HG02763 (cell line): ENCODE measurements around the gene PLCXD1.

Experiments used
- ATAC-seq: cut with Tn5 transposase; IDR thresholded peaks from one replicate; pipeline ENCODE4 v1.9.1; 2021; ENCODE audit warnings: mild to moderate bottlenecking, moderate library complexity; ENCODE audit not compliant: unreplicated experiment

Gene PLCXD1

DNA sequence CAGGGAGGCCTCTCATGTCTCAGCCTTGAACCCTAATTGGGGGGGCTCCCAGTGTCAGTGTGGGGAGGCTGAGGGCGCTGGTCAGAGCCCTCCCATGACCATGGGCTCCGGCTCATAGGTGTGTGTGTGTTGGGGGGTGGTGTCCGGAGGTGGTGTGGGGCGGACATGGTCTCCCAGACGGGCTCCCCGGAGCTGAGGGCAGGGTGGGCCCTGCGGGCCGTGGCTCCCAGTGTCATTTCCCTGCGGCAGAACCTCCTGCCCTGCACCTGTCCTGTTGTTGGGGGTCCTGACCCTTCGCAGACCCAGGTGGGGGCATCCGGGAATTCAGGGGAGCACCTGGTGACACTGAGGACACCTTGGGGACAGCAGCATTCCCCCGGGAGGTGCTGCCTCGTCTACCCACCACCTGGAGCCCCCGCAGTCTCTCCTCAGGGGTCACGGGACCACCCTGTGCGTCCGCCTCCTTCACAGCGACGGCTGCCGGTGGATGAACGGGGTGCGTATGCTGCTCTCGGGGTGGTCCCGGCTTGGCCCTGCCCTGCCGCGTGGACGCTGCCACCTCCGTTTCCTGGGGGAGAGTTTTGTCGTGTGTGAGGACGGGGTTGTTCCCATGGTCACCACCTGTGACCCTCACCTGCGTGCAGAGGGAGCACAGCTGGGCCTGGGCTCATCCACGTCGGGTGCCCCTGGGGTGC, 51.9 kb downstream of the PLCXD1 start:
- ATAC-seq = no peak

DNA sequence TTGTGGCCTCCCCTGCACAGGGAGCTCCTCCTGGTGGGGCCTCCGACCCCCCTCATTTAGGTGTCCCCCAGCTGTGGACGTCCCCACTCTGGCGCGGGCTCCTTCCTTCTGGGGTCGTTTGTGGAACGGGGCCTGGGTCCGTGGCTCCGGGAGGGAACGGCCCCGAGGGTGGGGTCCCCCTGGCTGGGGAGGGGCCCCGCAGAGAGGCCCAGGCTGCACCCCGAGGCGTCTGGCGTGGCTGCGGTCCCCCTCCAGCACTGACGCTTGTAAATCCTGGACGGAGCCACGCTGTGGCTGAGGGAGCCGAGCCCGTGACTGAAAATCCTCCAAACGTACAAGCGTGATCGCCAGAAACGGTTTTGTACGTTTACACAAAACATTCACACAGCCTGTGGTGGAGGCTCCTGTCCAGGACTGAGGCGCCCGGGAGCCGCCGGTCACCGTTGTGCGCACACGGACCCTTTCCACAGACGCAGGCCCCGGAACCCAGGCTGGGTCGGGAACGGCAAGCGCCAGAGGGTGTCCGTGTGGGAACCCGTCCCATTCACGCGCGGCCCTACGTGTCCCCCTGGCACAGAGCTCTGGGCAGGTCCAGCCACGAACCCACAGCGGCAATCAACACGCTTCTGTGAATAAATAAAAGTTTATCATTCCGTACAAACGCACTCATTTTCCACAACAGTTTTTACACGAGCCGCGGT, 52.6 kb downstream of the PLCXD1 start:
- no peak for ATAC-seq

DNA sequence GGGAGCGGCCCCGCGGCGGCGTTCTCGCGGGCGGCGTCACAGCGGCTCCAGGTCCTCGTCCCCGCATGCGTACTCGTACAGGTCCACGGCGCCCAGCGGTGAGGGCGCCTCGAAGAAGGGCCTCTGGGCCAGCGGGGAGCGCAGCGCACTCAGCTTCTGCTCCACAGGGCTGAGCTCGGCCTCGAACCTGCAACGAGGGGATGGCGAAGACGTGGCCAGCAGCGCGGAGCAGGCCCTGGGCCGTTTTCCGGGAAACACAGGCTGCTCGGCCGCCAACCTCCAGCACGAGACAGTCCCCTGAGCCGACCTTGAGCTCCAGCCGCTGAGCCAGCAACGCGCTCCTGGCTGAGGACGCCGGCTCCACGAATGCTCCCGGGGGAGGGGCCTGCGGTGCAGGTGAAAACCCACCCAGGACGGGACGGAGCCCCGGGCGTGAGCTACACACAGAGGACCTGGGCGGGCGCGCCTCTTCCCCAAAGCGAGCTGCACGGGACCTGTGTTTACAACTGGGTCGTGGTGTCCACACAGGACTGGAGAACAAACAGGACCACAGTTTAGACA, 53.2 kb downstream of the PLCXD1 start:
- ATAC-seq = no peak

DNA sequence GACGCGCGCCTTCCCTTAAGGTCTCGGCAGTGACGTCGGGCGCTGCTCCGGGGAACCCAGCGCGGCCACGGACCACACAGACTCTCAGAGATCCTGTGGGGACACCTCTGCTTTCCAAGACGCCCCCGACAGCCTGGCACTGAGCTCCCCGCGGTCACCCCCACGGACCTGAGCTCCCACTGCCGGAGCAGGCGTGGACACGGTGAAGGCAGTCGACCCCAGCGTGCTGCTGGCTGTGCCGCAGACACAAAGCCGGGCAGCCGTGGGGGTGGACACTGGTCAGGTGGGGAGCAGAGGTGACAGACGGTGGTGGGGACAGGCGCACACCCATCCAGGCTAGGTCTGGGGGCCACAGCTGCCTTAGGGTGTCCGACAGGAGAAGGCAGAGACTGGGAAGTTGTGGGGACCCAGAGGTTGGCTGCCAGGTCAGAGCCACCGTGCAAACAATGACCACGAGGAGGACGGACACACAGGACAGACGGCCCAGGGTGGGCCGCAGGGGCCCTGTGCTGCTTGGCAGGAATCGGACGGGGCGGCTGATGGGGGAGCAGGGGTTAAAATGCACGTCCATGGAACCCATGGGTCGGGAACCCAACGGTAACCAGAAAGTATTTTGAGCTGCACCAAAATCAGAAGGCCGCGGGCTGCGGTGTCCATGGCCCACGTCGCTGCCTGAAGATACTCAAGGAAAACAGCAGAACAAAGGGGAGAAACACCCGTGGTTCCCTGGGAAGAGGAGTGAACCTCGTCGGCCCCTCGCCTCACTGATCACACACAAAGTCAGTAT, 54.0 kb downstream of the PLCXD1 start:
- ATAC-seq = no peak

DNA sequence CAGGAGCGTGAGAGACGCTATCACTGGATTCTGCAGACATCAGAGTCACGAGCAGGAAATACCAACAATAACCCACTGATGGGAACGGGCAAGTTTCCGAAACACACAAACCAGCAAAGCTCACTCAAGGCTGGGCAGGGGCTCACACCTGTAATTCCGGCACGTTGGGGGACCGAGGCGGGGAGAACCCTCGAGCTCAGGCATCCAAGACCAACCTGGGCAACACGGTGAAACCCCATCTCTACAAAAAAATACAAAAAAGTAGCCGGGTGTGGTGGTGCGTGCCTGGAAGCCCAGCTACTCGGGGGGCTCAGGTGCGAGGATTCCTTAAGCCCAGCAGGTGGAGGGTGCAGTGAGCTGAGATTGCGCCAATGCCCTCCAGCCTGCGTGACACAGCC, 54.6 kb downstream of the PLCXD1 start:
- ATAC-seq = no peak

DNA sequence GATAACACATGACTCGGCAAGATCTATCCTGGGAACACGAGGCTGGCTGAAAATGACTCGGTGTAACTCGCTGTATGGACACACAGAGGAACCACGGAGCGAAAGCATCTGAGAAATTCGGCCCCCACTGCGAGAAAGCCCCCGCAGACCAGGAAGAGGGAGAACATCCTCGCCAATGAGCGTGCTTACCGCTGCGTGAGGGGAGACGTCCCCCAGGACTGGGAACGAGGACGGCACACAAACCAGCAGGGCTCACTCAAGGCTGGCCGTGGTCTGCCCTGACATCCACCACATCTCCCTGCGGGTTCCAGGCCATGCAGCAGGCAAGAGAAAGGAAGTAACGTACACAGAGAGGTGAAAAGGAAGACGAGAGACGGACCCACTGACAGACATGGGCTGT, 55.0 kb downstream of the PLCXD1 start:
- no peak for ATAC-seq

DNA sequence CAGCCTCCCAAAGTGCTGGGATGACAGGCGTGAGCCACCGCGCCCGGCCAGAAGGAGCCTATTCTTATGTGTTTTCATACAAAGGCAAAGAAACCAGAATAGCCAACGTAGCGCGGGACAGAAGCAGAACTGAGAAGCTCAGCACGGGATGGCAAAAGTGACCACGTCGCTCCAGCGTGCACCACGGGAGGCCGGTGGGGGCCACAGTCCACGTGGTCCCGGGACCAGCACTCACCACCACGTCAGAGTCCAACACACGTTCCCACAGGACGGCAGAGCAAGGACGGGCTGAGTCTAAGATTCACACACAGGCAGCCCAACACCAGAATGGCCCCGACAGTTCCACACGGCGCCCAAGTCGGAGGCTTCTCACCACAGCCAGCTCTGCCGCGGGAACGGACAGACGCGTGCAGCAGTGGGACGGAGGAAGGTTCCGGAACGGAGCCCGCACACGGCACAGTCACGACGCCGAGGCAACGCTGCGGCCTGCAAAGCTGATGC, 56.2 kb downstream of the PLCXD1 start:
- ATAC-seq = no peak

DNA sequence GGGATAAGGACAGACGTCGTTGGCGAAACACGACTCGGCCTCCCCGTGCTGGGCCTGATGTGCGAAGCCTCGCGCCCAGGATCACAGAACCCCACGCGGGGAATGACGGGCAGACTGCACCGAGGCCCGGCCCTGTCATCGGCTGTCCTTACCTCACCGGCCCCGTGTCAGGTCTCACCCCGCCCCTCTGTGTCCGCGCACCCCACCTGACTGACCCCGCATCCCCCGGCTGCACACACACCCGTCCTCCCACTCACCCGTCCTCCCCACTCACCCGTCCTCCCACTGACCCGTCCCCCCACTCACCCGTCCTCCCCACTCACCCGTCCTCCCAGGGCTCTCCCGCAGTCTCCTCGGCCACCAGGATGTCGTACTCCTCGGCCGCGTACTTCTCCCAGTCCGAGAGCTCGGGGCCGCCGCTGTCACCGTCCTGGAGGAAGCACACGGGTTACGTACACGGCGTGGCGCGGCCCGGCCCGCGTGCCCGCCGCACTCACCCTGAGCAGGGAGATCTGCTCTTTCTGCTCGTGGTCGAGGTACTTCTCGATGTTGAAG, 57.2 kb downstream of the PLCXD1 start:
- ATAC-seq = no peak

DNA sequence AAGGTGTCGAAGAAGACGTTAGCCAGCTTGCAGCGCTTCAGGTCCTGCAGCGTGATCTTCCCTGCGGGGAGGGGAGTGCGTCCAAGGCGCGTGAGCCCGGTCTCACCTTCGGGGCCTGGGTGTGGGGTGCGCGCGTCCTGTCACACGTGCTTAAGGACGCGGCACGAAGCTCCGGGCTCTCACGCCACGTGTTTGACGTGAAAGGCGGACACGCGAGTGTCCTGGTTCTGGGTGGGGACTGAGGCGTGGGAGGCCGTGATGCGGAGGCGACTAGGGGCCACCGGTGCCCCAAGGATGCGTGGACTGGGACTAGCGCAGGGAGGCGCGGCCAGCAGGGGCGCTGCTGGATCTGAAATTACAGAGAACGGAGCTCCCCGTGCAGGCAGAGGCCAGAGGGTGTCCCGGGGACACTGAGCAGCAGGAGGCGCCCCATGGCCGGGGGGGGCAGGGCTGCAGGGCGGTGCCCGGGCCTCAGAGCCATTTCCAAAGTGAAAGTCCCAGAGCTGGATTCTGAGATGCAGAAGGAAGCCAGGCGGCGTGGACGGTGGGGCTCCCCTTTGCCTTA, 57.7 kb downstream of the PLCXD1 start:
- no peak for ATAC-seq

DNA sequence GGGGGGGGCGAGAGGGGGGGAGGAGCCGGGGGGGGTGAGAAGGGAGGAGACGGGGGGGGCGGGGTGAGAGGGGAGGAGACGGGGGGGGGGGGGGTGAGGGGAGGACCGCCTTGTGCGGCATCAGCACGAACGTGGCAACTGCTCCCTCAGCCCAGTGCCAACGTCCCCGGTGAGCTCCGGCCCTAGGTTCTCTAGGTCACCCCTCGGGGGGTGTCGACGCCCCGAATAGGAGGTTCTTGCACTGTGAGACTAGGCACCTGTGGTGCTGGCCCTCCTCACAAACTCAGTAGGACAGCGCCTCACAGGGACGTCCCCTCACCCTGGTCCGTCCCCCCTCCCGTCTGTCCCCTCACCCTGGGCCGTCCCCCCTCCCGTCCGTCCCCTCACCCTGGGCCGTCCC, 58.9 kb downstream of the PLCXD1 start:
- ATAC-seq = no peak

DNA sequence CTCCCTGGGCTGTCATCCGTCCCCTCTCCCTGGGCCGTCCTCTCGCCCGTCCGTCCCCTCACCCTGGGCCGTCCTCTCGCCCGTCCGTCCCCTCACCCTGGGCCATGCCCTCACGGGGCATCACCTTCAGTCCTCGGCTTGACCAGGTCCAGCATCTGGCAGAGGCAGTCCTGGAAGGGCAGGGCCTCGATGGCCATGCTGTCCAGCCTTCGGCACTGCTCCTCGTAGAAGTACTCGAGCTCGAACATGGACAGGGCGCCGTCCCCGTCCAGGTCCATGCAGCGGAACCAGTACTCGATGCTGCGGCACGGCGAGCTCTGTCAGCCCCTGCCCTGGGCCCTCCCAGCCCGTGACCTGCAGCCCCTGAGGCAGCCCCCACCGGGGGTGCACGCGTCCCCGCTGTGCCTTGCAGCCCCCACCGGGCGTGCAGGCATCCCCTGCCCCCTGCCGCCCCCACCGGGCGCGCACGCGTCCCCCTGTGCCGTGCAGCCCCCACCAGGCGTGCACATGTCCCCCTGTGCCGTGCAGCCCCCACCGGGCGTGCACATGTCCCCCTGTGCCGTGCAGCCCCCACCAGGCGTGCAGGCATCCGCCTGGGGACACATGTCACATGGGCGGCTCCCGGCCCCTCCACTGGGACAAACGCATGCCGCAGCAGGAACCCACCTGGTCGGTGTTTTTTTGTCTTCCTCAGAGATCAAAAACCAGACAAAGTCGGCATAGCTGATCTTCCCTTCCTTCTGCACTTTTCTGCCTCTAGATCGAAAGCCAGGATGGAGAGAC, 59.7 kb downstream of the PLCXD1 start:
- ATAC-seq = no peak

DNA sequence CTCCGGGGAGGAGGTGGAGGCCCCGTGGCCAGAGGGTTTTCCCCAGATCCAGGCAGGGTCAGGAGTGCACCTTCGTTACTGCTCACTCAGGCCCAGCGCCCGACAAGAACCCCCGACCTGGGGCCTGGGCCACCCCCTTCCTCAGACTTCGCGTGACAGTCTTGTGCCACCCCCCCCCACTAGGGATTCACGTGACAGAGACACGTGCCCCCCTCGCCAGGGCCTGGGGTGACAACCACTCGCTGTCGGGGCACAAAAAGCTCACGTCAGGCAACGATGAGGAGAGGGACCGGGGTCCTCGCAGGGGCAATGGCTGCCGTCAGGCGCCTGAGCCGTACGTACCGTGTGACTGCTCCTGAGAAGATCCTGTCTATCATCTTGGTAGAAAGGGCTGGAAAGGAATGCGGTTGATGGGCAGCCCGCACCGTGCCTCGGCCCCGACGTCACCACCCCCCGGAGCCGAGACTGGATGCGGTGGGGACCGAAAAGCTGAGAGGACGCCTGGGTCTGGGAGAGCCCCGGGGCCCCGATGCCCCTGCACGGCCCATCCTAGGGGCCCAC, 60.4 kb downstream of the PLCXD1 start:
- no peak for ATAC-seq

DNA sequence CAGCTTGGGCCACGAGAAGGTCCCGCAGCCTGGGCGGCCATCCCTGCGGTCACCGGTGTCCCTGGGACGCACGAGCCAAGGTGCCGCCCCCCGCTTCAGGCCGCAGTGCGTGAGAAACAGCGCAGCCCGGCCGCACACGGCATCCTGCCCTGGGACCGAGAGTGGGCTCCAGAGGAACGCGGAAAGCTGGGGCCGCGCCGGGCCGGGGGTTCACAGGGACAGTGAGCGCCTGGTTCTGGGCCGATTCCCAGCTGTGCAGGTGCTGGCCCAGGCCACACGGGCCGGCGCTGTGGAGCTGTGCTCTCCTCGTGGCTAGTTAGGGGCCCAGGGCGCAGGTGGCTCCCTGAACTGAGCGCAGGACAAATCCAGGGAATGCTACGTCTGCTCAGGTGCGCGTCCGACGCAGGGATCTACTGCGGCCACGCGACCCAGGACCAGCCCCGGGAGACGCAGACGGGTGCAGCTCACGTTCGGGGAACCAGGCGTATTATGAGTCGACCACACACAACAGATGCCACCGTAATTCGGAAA, 63.3 kb downstream of the PLCXD1 start:
- no peak for ATAC-seq

DNA sequence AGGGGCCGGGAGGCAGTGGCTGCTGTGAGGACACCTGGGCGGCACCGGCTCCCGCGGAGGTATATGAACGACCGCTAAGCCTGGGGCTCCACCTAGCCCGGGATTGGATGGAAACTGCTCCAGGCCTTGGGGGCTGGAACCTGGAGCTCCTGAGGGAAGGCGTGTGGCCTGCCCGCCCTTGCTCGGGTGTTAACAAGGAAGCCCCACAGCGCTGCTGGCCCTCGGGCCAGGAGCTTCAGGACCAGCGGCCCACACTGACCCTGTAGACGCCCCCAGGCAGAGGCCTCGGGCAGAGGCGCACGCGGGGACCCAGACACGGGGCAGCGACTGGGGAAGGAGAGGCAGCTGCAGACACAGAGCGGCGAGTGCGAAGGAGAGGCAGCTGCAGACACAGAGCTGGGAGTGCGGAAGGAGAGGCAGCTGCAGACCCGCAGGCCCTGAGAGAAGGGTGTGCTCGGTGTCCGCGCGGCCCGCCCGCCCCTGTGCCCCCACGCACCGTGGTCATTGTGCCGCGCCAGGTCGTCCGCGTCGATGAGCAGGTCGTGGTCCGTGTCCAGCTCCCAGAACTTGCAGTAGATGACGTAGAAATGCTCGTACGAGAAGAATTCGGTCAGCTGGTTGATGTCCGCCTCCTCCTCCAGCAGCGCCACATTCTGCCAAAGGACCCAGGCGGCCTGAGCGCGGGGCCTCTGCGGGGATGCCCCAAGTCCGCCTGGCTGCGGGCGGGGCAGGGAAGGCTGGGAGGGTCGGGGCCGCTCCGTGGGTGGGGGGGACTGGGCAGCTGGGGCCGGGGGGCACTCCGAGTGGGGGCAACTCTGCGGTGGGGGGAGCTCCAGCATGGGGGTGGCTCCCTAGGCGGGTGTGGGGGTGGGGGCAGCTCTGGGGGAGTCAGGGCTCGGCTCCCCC, 64.1 kb downstream of the PLCXD1 start:
- ATAC-seq = no peak

DNA sequence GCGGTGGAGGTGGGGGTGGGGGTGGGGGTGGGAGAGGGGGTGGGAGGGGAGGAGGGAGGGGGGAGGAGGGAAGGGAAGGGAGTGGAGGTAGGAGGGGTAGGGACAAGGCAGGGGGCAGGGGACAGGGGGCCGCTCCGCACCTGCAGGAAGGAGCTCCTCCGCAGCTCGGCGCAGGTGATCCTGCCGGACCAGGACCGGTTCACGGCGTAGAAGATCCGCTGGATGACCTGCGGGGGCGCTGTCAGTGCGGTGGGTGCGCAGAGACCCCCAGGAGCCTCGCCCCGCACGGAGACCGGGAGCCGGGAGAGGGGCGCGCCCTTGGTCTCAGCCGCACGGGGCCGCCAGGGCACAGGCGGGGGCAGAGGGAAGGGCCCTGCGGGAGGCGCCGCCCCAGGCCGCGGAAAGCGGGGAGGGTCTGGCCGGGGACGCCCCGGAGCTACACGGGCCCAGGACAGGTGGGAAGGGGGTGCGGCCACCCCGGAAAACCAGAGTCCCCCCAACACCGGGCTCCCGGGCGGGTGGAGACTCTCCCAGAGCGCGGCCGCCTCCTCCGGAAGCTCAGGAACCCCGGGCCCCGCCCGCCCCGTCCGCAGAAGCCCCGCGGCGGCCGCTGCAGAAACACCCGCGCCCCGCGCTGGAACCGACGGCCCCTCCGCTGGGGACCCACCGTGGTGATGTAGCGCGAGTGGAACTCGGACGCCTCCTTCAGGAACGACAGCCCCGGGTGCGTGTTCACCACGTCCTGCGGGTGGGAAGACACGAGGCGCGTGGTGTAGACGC, 65.0 kb downstream of the PLCXD1 start:
- ATAC-seq = no peak

DNA sequence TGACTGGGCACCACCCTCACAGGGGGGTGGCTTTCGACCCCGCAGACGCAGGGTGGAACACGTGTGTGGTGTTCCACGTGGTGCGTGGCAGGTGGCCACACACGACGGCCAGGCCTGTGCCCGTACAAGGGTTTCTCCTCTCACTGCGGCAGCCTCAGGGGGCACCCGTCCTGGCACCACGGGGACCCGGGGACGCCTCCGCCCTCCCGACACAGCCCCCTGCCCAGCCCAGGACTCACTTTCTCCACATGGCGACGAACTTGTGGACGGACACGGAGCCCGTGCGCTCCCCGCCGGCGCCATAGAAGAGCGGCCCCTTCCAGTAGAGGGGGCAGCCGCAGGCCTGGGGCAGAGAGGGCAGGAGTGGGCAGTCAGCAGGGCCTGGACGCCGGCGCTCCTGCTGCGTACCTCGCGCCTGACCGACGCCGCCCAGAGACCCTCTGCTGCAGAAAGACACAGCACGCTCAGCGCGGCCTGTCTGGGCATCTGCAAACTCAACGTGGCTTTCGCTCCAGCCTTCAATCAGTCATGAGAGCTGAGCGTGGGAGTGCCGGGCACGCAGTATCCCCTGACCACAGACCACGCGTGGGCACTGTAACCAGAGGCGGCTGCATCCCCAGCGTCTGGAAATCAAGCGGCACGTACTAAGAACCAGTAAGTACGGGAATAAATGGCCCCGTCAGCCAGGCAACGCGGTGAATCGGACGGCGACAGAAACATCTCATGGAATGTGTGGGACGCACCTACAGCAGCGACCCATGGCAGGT, 66.4 kb downstream of the PLCXD1 start:
- no peak for ATAC-seq
